Inflammatory macrophage (primary cell): Measurements from ENCODE around the gene PDZD2.
"Not testable (repeated sequence)": the region's sequence is repeated elsewhere in the genome, so short reads cannot be mapped to it uniquely, and the experiment has no call there.

ENCODE experiments used
- DNase-seq, 2 donors: peaks; one replicate each; pipeline ENCODE4 v3.0.0-alpha.2; 2020 to 2022

The PDZD2 gene

DNA sequence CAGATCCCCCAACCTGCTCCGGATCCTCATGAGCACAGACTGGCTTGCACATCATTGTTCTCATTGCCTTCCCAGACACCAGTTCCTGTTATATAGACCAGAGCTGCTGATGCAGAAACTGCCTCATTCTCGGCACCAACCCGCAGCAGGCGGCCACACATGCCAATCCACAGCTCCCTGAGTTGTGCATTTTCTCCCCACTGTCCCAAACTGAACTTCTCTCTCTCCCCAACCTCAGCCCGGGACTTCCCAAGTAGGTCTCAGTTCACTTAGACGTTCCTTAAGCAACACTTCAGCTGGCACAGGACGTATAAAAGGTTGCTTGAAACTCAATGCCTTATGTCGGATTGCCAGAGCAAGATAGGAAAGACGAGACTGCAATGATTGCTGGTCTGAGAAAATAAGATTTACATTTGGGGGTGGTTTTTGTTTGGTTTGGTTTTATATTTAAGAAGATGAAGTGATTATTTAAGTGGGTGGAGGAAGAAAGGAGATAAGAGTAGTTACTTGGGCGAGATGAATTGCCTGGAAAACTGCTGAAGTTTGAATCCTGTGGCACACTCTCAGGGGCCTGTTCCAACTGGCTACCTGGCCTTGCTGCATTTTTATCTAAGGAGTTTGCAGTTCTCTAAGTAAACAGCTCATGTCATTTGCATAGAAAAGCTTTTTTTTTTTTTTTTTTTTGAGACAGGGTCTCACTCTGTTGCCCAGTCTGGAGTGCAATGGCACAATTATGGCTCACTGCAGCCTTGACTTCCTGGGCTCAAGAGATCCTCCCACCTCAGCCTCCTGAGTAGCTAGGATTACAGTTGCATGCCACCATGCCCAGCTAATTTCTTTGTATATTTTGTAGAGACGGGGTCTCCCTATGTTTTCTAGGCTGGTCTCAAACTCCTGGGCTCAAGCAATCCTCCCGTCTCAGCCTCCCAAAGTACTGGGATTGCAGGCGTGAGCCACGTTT is 379.8 kb downstream of the PDZD2 start:
- DNase-seq: peak in 1 of 2 donors; percentile 12

DNA sequence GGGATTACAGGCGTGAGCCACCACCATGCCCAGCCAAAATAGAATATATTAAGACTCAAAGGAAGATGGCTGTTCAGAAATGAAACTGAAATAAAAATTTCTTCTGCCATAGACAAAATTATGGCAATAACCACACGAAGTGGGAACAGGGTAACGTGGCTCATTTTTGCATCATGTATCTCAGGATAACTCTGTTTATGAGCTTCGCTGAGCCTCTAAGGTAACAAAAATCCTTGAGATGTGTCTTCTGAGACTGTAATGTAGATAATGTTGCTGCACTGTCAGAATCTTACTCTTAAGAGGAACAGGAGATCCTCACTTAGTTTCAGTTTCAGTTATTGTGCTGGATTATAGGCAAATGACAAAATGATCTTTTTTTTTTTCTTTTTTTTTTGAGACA is 381.3 kb downstream of the PDZD2 start:
- DNase-seq: peak; percentile 17 to 42

DNA sequence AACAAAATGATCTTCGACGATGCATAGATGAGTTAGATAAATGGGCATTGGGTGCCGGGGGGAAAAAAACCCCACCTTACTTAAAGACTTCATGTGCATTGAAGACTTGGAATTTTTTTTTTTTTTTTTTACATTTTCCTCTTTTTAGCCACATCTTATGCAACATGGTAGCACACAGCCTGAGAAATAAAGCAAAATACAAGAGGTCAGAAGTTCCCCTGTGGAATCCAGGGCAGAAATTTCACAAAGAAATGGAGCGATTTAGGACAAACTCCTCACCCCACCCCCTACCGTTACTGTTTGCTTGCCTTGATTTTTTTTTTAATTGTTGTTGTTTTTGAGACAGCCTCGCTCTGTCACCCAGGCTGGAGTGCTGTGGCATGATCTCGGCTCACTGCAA is 382.0 kb downstream of the PDZD2 start:
- DNase-seq: peak in 1 of 2 donors; percentile 15

DNA sequence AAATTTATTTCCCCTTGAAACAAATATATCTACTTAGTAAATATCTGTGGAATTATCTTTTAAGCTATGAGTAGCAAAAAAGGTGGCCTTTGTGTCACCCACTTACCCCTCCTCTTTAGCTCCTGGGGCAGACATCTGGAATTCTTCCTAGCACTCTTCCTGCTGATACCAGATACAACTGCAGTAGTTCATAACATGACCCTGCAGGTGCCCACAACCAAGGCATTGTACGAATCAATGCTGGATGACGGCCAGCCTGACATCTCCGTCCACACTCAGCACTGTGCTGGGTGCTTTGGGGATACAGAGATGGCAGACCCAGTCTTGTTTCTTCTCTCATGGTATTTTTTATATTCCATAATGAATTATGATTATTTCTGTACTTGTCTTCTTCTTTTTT is 382.8 kb downstream of the PDZD2 start:
- no peak for DNase-seq

DNA sequence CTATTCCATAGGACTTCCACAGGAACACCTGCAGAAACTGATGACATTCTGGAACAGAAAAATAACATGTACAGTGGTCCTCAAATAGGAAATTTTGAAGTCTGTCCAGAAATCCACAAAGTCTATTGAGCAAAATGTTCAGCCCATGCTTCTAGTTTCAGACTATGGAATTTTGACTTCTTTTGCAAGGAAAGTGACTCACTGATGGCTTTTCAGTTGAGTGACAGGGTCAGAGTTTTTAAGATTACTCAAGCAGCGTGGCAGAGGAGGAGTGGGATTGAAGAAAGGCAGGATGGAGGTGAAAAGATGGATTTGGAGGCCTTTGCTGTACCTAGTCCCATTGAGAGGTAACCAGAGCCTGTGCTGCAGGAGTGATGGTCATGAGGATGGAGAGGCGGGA is 383.7 kb downstream of the PDZD2 start:
- no peak for DNase-seq

DNA sequence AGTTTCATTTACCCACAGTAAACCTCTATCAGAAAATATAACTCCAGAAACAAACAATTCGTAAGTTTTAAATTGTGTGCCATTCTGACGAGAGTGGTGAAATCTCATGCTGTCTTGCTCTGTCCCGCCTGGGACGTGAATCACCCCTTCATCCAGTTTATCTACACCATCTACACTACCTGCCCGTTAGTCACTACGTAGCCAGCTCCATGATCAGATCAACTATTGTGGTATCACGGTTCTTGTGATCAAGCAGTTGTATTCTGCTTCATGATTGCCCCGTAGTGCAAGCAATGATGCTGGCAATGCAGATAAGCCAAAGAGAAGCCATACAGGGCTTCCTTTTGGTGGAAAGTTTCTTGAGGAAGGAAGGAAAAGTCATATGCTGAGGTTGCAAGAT is 384.9 kb downstream of the PDZD2 start:
- no peak for DNase-seq

- DNase-seq: no peak
These were observed 385.8 kb downstream of the PDZD2 start for GRCh38 chr5:32024751-32025150.

DNA sequence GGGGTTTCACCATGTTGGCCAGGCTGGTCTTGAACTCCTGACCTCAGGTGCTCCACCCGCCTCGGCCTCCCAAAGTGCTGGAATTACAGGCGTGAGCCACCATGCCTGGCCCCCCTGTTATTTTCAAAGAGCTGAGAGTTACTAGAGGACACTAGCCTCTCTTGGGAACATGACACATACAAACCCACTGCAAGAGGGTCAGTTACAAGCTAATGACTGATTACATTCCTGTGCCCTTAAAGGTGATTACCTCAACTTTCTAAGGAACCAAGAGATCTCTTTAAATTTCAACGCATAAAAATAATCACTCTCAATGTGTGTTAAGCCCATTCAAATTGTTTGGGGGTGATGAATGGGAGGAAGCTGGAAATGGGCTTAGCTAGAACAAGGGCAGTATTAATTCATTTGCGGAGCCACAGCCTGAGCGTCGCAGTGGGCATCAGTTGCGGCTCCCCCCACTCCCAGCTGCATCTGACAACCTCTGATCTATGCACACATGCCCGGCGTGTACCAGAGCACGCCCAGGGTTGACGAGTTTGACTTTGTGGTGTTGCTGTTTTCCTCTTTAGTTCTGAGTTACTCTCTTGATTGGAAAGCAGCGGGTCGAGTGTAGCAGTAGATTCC is 388.3 kb downstream of the PDZD2 start:
- peak in 1 of 2 donors; percentile 10 for DNase-seq

GRCh38 chr5:32027717-32028458 is 389.0 kb downstream of the PDZD2 start:
- peak; percentile 85 to 90 for DNase-seq

DNA sequence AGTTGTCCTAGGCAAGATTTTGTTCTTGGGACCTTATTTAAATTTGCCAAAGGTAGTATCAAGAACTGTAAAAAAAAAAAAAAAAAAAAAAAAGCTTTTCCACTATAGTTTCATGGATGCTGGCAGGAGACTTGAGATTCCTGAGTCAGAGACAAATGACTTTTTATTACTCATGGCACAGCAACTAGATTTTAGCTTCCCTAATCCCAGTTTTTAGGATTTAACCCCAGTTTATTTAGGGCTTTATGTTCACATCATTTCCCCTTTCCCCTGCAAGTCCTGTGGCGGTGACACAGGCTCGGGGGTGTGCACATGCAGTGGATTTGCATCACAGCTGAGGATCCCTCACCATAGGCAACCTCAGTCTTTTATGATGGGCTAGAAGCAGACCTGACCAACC is 390.3 kb downstream of the PDZD2 start:
- peak; percentile 88 to 92 for DNase-seq

DNA sequence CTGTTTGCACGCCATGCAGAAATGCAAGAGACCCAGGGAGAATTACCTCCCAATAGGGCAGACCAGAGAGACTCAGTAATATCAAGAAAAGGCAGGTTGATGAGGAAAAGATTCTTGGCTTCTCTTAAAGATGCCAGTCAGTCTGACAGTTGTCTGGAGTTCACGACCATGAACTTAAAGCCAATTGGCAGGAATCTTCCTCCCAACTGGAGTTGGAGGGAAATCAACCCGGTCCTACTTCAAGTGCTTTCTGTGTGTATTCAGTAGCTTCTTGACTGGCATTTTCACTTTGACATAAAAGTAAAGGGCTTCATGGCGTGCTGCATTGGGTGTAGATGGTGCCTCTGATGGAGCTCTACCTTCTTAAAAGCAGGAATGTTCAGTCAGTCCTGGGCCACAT is 390.9 kb downstream of the PDZD2 start:
- no peak for DNase-seq

GRCh38 chr5:32030222-32030621 is 391.3 kb downstream of the PDZD2 start:
- no peak for DNase-seq

GRCh38 chr5:32030686-32031085 is 391.8 kb downstream of the PDZD2 start:
- DNase-seq: no peak

GRCh38 chr5:32031089-32031488 is 392.2 kb downstream of the PDZD2 start:
- peak; percentile 51 to 52 for DNase-seq

DNA sequence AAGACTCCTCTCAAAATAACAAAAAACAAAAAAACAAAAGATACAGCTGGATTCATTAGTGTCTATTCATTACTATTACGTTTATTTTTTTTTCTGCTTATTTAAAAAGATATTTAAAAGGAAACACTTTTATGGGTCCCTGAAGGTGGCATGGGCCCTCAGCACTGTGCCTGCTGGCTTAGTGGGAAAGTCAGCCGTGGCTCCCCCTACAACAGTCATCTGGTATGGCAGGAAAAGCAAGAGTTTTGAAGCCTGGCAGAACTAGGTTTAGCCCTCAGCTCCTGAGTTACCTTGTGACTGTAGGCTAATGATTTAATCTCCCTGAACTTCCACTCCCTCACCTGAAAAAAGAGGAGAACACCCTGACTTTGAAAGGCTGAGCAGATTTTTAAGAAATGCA is 399.6 kb downstream of the PDZD2 start:
- no peak for DNase-seq

DNA sequence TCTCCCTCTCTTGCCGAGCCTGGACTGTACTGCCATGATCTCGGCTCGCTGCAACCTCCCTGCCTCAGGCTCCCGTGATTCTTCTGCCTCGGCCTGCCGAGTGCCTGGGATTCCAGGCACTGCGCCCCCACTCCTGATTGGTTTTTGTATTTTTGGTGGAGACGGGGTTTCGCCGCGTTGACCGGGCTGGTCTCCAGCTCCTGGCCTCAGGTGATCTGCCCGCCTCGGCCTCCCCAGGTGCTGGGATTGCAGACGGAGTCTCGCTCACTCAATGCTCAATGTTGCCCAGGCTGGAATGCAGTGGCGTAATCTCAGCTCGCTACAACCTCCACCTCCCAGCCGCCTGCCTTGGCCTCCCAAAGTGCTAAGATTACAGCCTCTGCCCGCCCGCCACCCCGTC is 400.2 kb downstream of the PDZD2 start:
- DNase-seq: not testable (repeated sequence)

- DNase-seq: not testable (repeated sequence)
These were observed 400.7 kb downstream of the PDZD2 start for GRCh38 chr5:32039601-32040000.

GRCh38 chr5:32040181-32040695 is 401.3 kb downstream of the PDZD2 start:
- DNase-seq: not testable (repeated sequence)

GRCh38 chr5:32042551-32042961 is 403.6 kb downstream of the PDZD2 start:
- peak; percentile 91 to 92 for DNase-seq

GRCh38 chr5:32043105-32043504 is 404.2 kb downstream of the PDZD2 start:
- no peak for DNase-seq

GRCh38 chr5:32044434-32044833 is 405.5 kb downstream of the PDZD2 start:
- no peak for DNase-seq

- DNase-seq: no peak
These were observed 406.0 kb downstream of the PDZD2 start for GRCh38 chr5:32044939-32045338.

DNA sequence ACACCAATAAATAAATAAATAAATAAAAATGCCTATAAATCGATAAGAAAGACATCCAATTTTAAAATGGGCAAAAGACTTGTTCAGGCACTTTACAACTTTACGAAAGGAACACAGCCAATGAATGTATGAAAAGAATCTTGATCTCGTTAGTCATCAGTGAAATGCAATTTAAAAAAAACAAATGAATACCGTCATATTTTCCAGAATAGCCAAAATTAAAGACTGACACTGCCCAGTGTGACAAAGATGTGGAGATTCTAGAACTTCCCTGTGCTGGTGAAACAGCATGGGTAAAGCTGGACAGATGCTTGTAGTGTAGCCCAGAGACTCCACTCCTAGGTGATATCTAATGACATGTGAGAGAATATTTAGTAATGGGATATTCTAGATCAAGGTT is 408.1 kb downstream of the PDZD2 start:
- DNase-seq: no peak
